Immature natural killer cell (primary cell): ENCODE results near the gene PRKN. TPM values are rescaled to one million over a fixed set of nuclear protein-coding genes. Genes with fewer than 3 reads are reported as not detected.

ENCODE experiments used
- DNase-seq, 3 donors: peaks; one replicate each; pipeline ENCODE4 v3.0.0; 2022; ENCODE audit warnings: mixed read lengths in 1 of 3
- H3K27ac Mint-ChIP-seq, 6 donors: one replicate each; pipeline ENCODE4 v1.8.0; 2020; ENCODE audit warnings: mixed read lengths in 6 of 6, mild to moderate bottlenecking in 5 of 6, inconsistent platforms in 4 of 6, moderate library complexity in 3 of 6
- H3K27me3 Mint-ChIP-seq, 3 donors: one replicate each; pipeline ENCODE4 v1.8.0; 2020 to 2021; ENCODE audit warnings: low read depth in 3 of 3, mild to moderate bottlenecking in 3 of 3, mixed read lengths in 3 of 3, moderate library complexity in 3 of 3, inconsistent platforms in 1 of 3
- H3K36me3 Mint-ChIP-seq, 3 donors: one replicate each; pipeline ENCODE4 v1.8.0; 2020; ENCODE audit warnings: mixed read lengths in 3 of 3, inconsistent platforms in 2 of 3, mild to moderate bottlenecking in 2 of 3
- H3K4me1 Mint-ChIP-seq, 2 donors: one replicate each; pipeline ENCODE4 v1.8.0; 2020; ENCODE audit warnings: inconsistent platforms in 2 of 2, mild to moderate bottlenecking in 2 of 2, mixed read lengths in 2 of 2, moderate library complexity in 1 of 2
- H3K4me3 Mint-ChIP-seq, 5 donors: one replicate each; pipeline ENCODE4 v1.8.0; 2020; ENCODE audit warnings: mild to moderate bottlenecking in 5 of 5, mixed read lengths in 5 of 5, inconsistent platforms in 3 of 5, moderate library complexity in 3 of 5
- H3K9me3 Mint-ChIP-seq, 6 donors: one replicate each; pipeline ENCODE4 v1.8.0; 2020; ENCODE audit warnings: mild to moderate bottlenecking in 6 of 6, mixed read lengths in 6 of 6, inconsistent platforms in 4 of 6, moderate library complexity in 3 of 6
- polyA plus RNA-seq, 3 donors: library from polyadenylated mRNA; unstranded; fragments of 300-500 nt; fragmentation: Illumina TruSeq; gene quantifications; one replicate each; pipeline ENCODE4 v1.2.3, GENCODE V29; 2021

Gene PRKN
- polyA plus RNA-seq, 3 donors from 2014 or later = 0.37 to 6.4 (median 2.8) TPM

DNA sequence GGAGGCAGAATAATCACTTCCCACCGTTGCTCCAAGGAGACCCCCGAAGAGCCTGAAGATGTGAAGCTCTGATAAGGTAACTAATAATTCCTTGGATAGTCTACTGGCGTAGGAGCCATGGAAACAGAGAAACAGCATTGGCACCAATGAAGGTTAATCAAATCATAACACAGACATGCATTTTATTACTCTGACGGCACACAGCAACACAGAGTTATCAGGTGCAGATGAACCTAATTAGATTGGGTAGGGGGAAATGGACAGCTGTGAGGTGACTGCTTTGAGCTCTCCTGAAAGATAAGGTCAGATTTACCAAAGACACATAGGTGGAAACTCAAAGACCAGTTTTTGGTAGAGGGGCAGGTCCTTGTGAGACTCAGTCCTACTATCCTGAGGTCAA, 909.7 kb downstream of the PRKN start:
- H3K36me3 Mint-ChIP-seq = no peaks in the 10 kb centered on the region
- H3K27me3 Mint-ChIP-seq = peaks cover 0 to 3% (median 3%) of the 10 kb centered on the region in 3 donors
- H3K27ac Mint-ChIP-seq = no peak overlapping the region

DNA sequence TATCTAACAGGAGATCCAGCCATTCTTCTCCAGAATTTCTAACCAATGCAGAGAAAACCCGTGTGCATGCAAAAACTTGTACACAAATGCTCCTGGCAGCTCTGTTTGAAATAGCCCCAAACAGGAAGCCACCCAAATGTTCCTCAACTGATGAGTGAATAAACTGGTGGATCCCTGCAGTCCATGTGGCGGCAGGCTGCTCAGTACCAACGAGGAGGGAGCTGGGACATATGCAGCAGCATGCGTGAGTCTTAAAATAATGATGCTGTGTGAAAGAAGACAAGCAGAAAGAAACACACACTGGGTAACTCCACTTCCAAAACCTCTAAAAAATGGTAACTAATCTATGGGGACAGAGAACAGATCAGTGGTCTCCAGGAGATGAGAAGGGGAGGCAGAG, 911.6 kb downstream of the PRKN start:
- no peak overlapping the region for H3K4me3 Mint-ChIP-seq
- H3K9me3 Mint-ChIP-seq = peaks cover 0 to 1% (median 0%) of the 10 kb centered on the region in 6 donors
- no peaks in the 10 kb centered on the region for H3K4me1 Mint-ChIP-seq
- DNase-seq = no peak
- no peak overlapping the region for H3K27ac Mint-ChIP-seq
- H3K27me3 Mint-ChIP-seq = peaks cover 0 to 6% (median 3%) of the 10 kb centered on the region in 3 donors
- no peaks in the 10 kb centered on the region for H3K36me3 Mint-ChIP-seq

More for the DNA sequence above, 909.7 kb downstream of the PRKN start:
- no peak for DNase-seq
- no peaks in the 10 kb centered on the region for H3K4me1 Mint-ChIP-seq
- H3K4me3 Mint-ChIP-seq = no peak overlapping the region
- H3K9me3 Mint-ChIP-seq = peaks cover 0 to 1% (median 0%) of the 10 kb centered on the region in 6 donors

DNA sequence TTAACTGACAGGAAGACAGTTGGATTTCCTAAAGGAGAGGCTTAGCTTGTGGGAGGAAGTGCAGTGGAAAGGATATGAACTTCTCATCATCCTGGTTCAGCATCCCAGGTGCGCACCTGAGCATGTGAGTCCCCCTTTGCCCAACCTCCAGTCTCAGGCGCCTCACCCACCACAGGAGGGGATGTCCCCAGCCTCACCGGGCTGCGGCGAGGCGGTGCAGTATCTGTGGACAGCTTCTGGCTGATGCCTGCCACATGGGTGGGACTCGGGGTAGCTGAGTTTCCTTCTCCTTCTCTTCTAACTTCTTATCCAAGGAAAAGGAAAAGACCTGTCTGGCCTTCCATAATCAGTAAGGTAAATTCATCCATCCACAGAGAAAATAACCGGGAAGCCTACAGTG, 914.4 kb downstream of the PRKN start:
- peaks cover 2 to 6% (median 6%) of the 10 kb centered on the region in 3 donors for H3K27me3 Mint-ChIP-seq
- H3K9me3 Mint-ChIP-seq = peaks cover 0 to 1% (median 0%) of the 10 kb centered on the region in 6 donors
- H3K36me3 Mint-ChIP-seq = no peaks in the 10 kb centered on the region
- H3K4me1 Mint-ChIP-seq = no peaks in the 10 kb centered on the region
- H3K4me3 Mint-ChIP-seq = no peak overlapping the region
- no peak for DNase-seq
- no peak overlapping the region for H3K27ac Mint-ChIP-seq

DNA sequence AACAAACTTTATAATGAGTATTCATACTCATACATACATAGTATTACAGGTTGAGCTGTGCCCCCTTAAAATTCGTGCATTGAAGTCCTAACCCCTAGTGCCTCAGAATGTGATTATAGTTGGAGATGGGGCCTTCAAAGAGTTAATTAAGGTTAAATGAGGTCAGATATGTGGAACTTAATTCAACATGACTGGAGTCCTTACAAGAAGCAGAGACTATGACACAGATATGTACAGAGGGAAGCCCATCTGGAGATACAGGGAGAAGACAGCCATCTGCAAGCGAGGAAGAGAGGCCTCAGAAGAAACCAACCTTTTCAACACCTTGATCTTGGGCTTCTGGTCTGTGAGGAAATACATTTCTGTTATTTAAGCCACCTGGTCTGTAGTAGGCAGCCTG, 917.6 kb downstream of the PRKN start:
- Mint-ChIP-seq H3K36me3 (no peaks in the 10 kb centered on the region), H3K4me3 (no peak overlapping the region), H3K9me3 (peaks cover 0 to 3% (median 0%) of the 10 kb centered on the region in 6 donors), H3K27me3 (peaks cover 2 to 6% (median 6%) of the 10 kb centered on the region in 3 donors), H3K4me1 (no peaks in the 10 kb centered on the region), H3K27ac (no peak overlapping the region)
- DNase-seq = no peak

DNA sequence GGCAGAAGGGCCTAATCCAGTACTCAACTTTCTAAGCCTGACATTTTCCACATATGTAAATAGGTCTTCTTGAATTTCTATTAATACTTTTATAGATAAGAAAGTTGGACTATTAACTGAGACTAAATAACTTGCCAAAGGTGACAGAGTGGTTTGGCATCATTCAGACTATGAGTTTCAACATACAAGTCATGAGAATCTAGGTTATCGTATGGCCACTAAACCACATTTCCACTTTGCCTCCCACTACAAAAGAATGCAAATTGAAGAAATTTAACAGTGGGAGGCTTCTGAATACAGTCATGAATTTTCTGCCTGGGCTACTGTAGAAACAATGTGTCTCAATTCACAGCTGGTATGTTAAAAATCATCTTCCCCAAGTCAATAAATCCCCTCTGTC, 922.7 kb downstream of the PRKN start:
- peaks cover 0 to 2% (median 0%) of the 10 kb centered on the region in 6 donors for H3K9me3 Mint-ChIP-seq
- no peak overlapping the region for H3K27ac Mint-ChIP-seq
- H3K27me3 Mint-ChIP-seq = peaks cover 0 to 4% (median 0%) of the 10 kb centered on the region in 3 donors
- DNase-seq = no peak
- H3K4me1 Mint-ChIP-seq = no peaks in the 10 kb centered on the region
- no peak overlapping the region for H3K4me3 Mint-ChIP-seq
- no peaks in the 10 kb centered on the region for H3K36me3 Mint-ChIP-seq

DNA sequence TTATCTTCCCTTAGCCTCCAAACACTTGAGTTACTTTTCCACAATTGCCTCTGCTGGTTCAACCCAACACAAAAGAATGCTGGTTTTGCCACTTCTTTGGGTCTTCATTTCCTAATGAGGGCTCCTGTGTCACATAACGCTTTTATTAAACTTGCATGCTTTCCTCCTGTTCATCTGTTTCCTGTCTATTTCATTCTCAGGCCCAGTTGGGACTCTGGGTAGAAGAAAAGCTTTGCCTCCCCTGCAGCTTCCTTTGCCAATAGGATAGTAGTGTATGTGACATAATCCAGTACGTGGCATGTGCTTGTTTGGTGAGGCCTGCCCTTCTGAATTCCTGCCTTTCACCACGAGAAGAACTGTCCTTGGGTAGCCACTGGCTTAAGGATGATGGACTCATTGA, 924.4 kb downstream of the PRKN start:
- H3K27me3 Mint-ChIP-seq = peaks cover 0 to 2% (median 0%) of the 10 kb centered on the region in 3 donors
- peaks cover 0 to 2% (median 0%) of the 10 kb centered on the region in 6 donors for H3K9me3 Mint-ChIP-seq
- H3K27ac Mint-ChIP-seq = no peak overlapping the region
- H3K4me1 Mint-ChIP-seq = no peaks in the 10 kb centered on the region
- DNase-seq = no peak
- no peak overlapping the region for H3K4me3 Mint-ChIP-seq
- H3K36me3 Mint-ChIP-seq = no peaks in the 10 kb centered on the region

DNA sequence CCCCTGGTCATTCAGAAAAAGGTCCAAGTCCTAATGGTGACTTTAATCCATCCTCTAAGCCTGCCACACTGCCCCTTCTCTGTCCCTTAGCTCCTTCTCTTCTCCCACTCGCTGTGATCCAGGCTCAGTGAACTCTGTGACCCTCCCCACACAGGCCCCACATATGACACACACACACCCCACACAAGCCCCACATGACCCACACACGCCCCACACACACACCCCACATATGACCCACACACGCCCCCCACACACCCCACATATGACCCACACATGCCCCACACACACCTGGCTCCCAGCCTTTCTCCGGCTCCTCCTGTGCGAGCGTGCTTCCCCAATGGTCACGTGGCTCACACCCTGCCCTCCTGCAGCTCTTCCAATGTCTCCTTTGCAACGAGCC, 925.3 kb downstream of the PRKN start:
- H3K27ac Mint-ChIP-seq = no peak overlapping the region
- DNase-seq = no peak
- peaks cover 0 to 2% (median 0%) of the 10 kb centered on the region in 3 donors for H3K27me3 Mint-ChIP-seq
- H3K4me3 Mint-ChIP-seq = no peak overlapping the region
- no peaks in the 10 kb centered on the region for H3K36me3 Mint-ChIP-seq
- H3K4me1 Mint-ChIP-seq = no peaks in the 10 kb centered on the region
- H3K9me3 Mint-ChIP-seq = peaks cover 0 to 2% (median 0%) of the 10 kb centered on the region in 6 donors

DNA sequence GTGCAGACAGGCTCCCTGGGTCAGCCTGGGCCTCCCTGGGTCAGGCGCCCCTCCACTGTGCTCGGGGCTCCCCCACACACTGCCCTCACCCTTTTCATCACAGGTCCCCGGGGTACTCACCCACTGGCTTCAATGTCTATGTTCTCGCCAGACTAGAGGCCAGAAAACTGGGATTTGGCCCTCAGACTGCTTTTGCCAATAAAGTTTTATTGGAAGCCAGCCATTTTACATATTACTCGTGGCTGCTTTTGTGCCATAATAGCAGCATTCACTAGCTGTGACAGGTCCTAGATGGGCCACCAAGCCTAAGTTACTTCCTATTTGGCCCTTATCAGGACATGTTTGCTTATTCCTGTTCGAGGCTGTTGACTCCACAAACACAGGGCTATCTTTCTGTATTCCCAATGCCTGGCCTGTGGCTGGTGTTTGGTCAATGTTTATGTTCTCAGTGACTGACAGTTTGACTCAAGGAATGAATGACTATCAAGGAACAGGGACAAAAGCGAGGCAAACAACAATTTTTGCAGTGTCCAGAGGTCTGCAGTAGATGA, 928.6 kb downstream of the PRKN start:
- no peaks in the 10 kb centered on the region for H3K36me3 Mint-ChIP-seq
- no peaks in the 10 kb centered on the region for H3K9me3 Mint-ChIP-seq
- H3K4me3 Mint-ChIP-seq = no peak overlapping the region

DNA sequence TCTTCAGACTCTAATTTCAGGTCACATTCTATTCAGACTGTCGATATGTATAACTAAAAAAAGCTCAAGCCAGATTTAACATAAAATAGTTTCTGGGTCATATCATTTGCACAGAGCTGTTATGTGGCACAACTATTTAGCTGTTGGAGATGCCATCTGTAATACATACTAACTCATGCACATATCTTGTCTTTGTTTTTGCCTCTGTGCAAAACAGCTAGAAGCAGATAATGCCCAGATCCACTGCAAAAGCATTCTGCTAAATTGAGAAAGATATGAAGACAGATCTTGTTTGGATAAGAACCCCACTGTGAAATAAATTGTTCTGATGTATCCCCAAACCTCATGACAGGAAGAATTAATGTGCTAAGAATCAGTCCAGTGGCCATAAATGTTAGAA, 930.9 kb downstream of the PRKN start:
- Mint-ChIP-seq H3K9me3 (no peaks in the 10 kb centered on the region), H3K27ac (no peak overlapping the region), H3K4me1 (no peaks in the 10 kb centered on the region), H3K27me3 (no peaks in the 10 kb centered on the region), H3K36me3 (no peaks in the 10 kb centered on the region), H3K4me3 (no peak overlapping the region)
- DNase-seq = no peak

More for the DNA sequence above, 928.6 kb downstream of the PRKN start:
- H3K27ac Mint-ChIP-seq = no peak overlapping the region
- peaks cover 0 to 2% (median 0%) of the 10 kb centered on the region in 3 donors for H3K27me3 Mint-ChIP-seq
- H3K4me1 Mint-ChIP-seq = no peaks in the 10 kb centered on the region
- no peak for DNase-seq

DNA sequence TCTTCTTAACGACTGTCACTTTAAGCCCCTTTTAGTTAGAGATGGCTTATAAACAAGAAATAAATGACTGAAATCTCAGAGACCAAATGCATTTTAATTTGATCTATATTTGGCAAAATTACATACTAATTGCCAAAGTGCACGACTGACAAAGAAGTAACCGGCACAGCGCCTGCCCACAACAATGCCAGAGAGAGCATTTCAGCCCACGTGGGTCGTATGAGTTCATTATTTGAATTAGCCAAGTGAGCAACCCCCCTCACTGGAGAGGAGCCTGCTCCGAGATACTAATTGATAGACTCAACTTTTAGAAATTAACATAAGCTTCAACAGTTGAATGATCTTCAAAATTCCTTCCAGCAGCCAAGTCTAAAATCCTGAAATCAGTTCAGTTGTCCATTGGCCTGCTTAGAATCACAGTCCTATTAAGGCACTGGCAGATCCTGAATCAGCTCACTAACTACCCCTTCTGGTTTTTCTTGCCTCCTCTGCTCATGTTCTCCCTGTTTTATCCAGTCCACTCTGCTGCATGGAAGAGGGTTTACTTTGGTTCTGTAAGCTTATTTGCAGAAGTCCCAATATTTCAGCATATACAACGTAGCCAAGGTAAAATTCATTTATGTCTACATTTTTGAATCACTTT, 934.6 kb downstream of the PRKN start:
- peaks cover 0 to 2% (median 0%) of the 10 kb centered on the region in 6 donors for H3K9me3 Mint-ChIP-seq
- H3K27me3 Mint-ChIP-seq = peaks cover 0 to 2% (median 0%) of the 10 kb centered on the region in 3 donors
- H3K4me3 Mint-ChIP-seq = no peak overlapping the region
- H3K36me3 Mint-ChIP-seq = no peaks in the 10 kb centered on the region
- no peak overlapping the region for H3K27ac Mint-ChIP-seq
- DNase-seq = no peak
- H3K4me1 Mint-ChIP-seq = no peaks in the 10 kb centered on the region

DNA sequence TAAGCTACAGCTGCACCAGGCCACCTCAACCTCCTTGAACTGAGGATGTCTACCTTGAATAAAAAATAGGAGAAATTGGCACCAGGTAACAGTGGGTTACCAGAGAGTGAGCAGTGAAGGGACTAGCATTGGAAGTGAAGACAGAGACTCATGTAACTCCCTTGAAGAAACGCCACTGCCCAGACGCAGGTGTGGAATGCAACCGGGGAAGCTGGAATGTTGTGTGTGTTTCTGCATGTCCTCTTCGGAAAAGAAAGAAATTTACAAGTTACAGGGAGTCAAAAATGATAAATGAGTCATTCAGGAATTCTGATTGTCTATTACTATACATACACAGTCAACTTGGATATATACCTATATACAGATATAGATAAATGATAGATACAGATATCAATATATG, 939.0 kb downstream of the PRKN start:
- H3K27ac Mint-ChIP-seq = no peak overlapping the region

DNA sequence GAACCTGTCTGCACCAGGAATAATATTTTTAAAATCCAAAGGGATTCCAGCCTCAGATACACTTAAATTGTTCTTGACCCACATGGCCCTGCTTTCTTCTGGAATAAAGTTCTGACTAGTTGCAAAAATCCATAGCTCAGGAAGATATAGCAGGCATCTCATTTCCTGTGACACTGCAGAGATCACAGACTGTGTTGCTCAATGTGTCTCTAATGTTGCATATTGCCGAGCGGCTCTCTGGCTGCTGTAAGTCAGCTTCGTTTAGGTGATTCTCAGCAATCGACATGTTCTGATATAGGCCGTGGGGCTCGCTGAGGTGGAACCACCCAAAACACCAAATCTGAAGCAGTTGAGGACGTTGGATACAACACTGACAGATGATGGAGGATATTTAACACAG, 955.4 kb downstream of the PRKN start:
- Mint-ChIP-seq H3K36me3 (no peaks in the 10 kb centered on the region), H3K27ac (no peak overlapping the region), H3K9me3 (no peaks in the 10 kb centered on the region), H3K27me3 (no peaks in the 10 kb centered on the region), H3K4me3 (no peak overlapping the region), H3K4me1 (no peaks in the 10 kb centered on the region)
- no peak for DNase-seq

More for the DNA sequence above, 939.0 kb downstream of the PRKN start:
- peaks cover 2 to 7% (median 3%) of the 10 kb centered on the region in 3 donors for H3K27me3 Mint-ChIP-seq
- H3K4me3 Mint-ChIP-seq = no peak overlapping the region
- no peaks in the 10 kb centered on the region for H3K4me1 Mint-ChIP-seq
- no peaks in the 10 kb centered on the region for H3K36me3 Mint-ChIP-seq
- no peak for DNase-seq
- peaks cover 0 to 3% (median 0%) of the 10 kb centered on the region in 6 donors for H3K9me3 Mint-ChIP-seq

DNA sequence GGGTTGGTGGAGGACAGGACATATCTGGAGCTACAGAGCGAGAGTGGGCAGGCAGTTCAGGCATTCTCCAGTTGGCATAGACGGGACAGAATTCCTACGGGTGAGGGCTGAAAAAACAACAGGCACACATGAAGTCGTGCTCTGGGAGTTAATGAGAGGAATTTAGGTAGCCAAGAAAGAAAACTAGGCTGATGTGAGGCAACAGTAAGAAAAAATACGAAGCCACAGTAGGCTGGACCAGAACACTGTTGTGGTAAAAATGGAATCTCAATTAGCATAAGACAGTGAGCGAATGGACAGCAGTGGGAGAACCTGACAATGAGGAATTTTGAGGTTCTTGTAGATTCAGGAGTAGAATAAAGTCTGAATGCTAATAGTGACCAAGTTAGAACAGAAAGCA, 965.6 kb downstream of the PRKN start:
- Mint-ChIP-seq H3K27ac (no peak overlapping the region), H3K36me3 (no peaks in the 10 kb centered on the region), H3K27me3 (peaks cover 2 to 4% (median 2%) of the 10 kb centered on the region in 3 donors), H3K4me1 (no peaks in the 10 kb centered on the region), H3K9me3 (no peaks in the 10 kb centered on the region), H3K4me3 (no peak overlapping the region)
- no peak for DNase-seq

DNA sequence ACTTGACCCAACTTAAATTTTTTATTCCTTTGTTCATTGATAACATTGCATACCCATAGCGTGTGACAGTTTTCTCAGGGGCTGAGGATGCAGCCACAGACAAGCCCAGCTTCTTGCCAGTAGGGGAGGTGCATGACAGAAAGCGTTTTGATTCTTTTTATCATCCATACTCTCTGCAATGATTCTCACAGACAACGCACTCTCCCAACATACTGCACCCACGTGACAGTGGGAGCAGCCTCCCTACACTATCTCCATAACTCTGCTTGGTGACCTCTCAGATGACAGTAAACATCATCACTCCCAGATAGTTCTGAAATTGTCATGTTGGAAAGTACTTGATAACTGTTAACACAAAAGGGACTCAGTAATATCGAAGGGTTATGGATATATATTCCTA, 972.5 kb downstream of the PRKN start:
- Mint-ChIP-seq H3K27me3 (peaks cover 0 to 6% (median 4%) of the 10 kb centered on the region in 3 donors), H3K36me3 (no peaks in the 10 kb centered on the region), H3K9me3 (peaks cover 0 to 2% (median 0%) of the 10 kb centered on the region in 6 donors), H3K4me3 (no peak overlapping the region), H3K4me1 (no peaks in the 10 kb centered on the region), H3K27ac (no peak overlapping the region)
- no peak for DNase-seq

DNA sequence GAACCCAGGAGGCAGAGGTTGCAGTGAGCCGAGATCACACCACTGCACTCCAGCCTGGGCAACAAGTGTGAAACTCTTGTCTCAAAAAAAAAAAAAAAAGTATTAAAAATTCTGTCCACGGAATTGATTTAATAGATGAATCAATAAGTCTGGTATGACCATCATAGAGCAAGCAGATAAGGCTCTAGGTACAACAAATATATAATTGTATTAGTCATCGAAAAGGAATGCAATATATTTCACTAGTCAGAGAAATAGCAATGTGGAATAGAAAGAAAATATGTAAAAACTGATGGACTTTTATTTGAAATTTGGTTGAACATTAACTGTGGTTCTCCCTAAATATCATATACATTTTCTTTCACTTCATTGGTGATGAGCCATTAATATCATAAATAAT, 976.9 kb downstream of the PRKN start:
- Mint-ChIP-seq H3K9me3 (no peaks in the 10 kb centered on the region), H3K27me3 (peaks cover 0 to 7% (median 2%) of the 10 kb centered on the region in 3 donors), H3K36me3 (no peaks in the 10 kb centered on the region), H3K4me3 (no peak overlapping the region), H3K4me1 (no peaks in the 10 kb centered on the region), H3K27ac (no peak overlapping the region)
- no peak for DNase-seq
